Measurements from ENCODE around the gene RAB4A. TPM values are rescaled to one million over a fixed set of nuclear protein-coding genes. Genes with fewer than 3 reads are reported as not detected.
A peak's percentile ranks its signal among the peaks of the same experiment; 100 is the strongest.

The RAB4A gene
- total and polyA plus RNA-seq, 2 of the 13 experiments (the other 11 are each of a cell fraction or from before 2014, with no cell fraction given) = 56.0 to 80.1 TPM

- TF ChIP-seq PREB (CRISPR knock-in tag; IDR thresholded peaks at IDR 0.05) (0 out of 2 replicates have a peak, but pooled peaks have one; percentile 61), CSRNP2 (CRISPR knock-in tag; conservative IDR thresholded peaks at IDR 0.05; ENCODE audit: low read depth) (peak; percentile 60; the same call in 1 of the 2 replicates), MXD4 (CRISPR knock-in tag; IDR thresholded peaks at IDR 0.05) (peak; percentile 99), ELF4 (CRISPR knock-in tag; IDR thresholded peaks at IDR 0.05; ENCODE audit: borderline replicate concordance) (0 out of 2 replicates have a peak, but pooled peaks have one; percentile 33), MTA3 (CRISPR knock-in tag; IDR thresholded peaks at IDR 0.05) (no peak), ZNF446 (CRISPR knock-in tag; IDR thresholded peaks at IDR 0.05) (peak; percentile 96), EHMT2 (IDR thresholded peaks at IDR 0.05; ENCODE audit: borderline replicate concordance, low read depth, low read length) (no peak), SRY (CRISPR knock-in tag; IDR thresholded peaks at IDR 0.05) (peak; percentile 93; the same call in 1 of the 2 replicates), ZNF337 (CRISPR knock-in tag; IDR thresholded peaks at IDR 0.05; ENCODE audit: borderline replicate concordance, low read depth) (peak; percentile 84), MAZ (IDR thresholded peaks at IDR 0.05; ENCODE audit: borderline replicate concordance, low read depth, low read length) (peak; percentile 52), MAZ (CRISPR knock-in tag; IDR thresholded peaks at IDR 0.05; ENCODE audit: low read depth) (peak; percentile 92), MAFK (conservative IDR thresholded peaks at IDR 0.05 in 1 of 2, IDR thresholded peaks at IDR 0.05 in 1 of 2; ENCODE audit: low read length in 2 of 2) (no peak), ZC3H13 (CRISPR knock-in tag; IDR thresholded peaks at IDR 0.05) (peak; percentile 95), NR2F1 (CRISPR knock-in tag; IDR thresholded peaks at IDR 0.05) (no peak), ETV5 (CRISPR knock-in tag; IDR thresholded peaks at IDR 0.05; ENCODE audit: borderline replicate concordance) (peak; percentile 61), ZNF570 (CRISPR knock-in tag; IDR thresholded peaks at IDR 0.05; ENCODE audit: borderline replicate concordance) (peak; percentile 75; the same call in 1 of the 2 replicates)
- TF ChIP-seq, protein P1, sequence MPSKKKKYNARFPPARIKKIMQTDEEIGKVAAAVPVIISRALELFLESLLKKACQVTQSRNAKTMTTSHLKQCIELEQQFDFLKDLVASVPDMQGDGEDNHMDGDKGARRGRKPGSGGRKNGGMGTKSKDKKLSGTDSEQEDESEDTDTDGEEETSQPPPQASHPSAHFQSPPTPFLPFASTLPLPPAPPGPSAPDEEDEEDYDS (CRISPR knock-in tag; IDR thresholded peaks at IDR 0.05) = peak; percentile 48
- TF ChIP-seq, protein P2, sequence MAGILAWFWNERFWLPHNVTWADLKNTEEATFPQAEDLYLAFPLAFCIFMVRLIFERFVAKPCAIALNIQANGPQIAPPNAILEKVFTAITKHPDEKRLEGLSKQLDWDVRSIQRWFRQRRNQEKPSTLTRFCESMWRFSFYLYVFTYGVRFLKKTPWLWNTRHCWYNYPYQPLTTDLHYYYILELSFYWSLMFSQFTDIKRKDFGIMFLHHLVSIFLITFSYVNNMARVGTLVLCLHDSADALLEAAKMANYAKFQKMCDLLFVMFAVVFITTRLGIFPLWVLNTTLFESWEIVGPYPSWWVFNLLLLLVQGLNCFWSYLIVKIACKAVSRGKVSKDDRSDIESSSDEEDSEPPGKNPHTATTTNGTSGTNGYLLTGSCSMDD (CRISPR knock-in tag; IDR thresholded peaks at IDR 0.05) = no peak
- TF ChIP-seq, protein P3, sequence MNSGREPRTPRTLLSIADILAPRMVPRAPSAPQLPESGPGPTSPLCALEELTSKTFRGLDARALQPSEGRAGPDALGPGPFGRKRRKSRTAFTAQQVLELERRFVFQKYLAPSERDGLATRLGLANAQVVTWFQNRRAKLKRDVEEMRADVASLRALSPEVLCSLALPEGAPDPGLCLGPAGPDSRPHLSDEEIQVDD (CRISPR knock-in tag; IDR thresholded peaks at IDR 0.05; ENCODE audit: borderline replicate concordance) = peak; percentile 88; the same call in 1 of the 2 replicates
Measured at GRCh38 chr1:229270547-229271447, at the start of gene RAB4A (continued).

All from HepG2 (cell line).